HepG2 (cell line): Measurements from ENCODE around the gene C1orf50.

ENCODE experiments used
- CEBPB ChIP-seq: IDR thresholded peaks from 2 replicates; pipeline ENCODE4 v1.6.1; 2011; ENCODE audit warnings: low read depth, low read length, improper control_type of control experiment, borderline replicate concordance
- CTCF ChIP-seq: sonication (generic); formaldehyde crosslinking; IDR thresholded peaks from 2 replicates; pipeline ENCODE4 v1.5.0; 2020; ENCODE audit warnings: mild to moderate bottlenecking, missing genetic modification reagents, moderate library complexity
- POLR2AphosphoS5 ChIP-seq: IDR thresholded peaks from 2 replicates; pipeline ENCODE4 v1.6.1; 2012; ENCODE audit warnings: low read depth, low read length
- SOX5 ChIP-seq: IDR thresholded peaks from 2 replicates; pipeline ENCODE4 v1.6.1; 2016; ENCODE audit warnings: borderline replicate concordance
- TEAD2 ChIP-seq: sonication (generic); formaldehyde crosslinking; IDR thresholded peaks from 2 replicates; pipeline ENCODE4 v1.9.0; 2021; ENCODE audit warnings: missing genetic modification reagents
- ZNF281 ChIP-seq: sonication (generic); formaldehyde crosslinking; IDR thresholded peaks from 2 replicates; pipeline ENCODE4 v1.4.0; 2020; ENCODE audit warnings: missing genetic modification reagents, borderline replicate concordance

GRCh38 chr1:42780176-42780575 lies 13.1 kb downstream of the C1orf50 start:
- TF ChIP-seq ZNF281 (CRISPR knock-in tag) (no peak), SOX5 (no peak), CEBPB (no peak), CTCF (CRISPR knock-in tag) (no peak), TEAD2 (no peak), POLR2AphosphoS5 (no peak)
